ENCODE results near the gene PTPRN2.

PTPRN2 gene

GRCh38 chr7:158500651-158501052 is 87.0 kb downstream of the PTPRN2 start:
- DNase-seq (ENCODE audit: low read depth in 1 of 2, low spot score in 1 of 2): no peak
- in situ Hi-C loops (cut with HindIII; ENCODE audit: low pct_unique_long_range_greater_than_20kb, low sequenced_read_pairs): no loop called here
- no peak for TF ChIP-seq JUND (IDR thresholded peaks at IDR 0.05; ENCODE audit: low read depth)

- in situ Hi-C loops (cut with HindIII; ENCODE audit: low pct_unique_long_range_greater_than_20kb, low sequenced_read_pairs): no loop called here
- no peak for DNase-seq (ENCODE audit: low read depth in 1 of 2, low spot score in 1 of 2)
- TF ChIP-seq JUND (IDR thresholded peaks at IDR 0.05; ENCODE audit: low read depth): no peak
Observed at GRCh38 chr7:158499082-158499455, 88.6 kb downstream of the PTPRN2 start.

GRCh38 chr7:158498443-158499081 is 89.1 kb downstream of the PTPRN2 start:
- no peak for DNase-seq (ENCODE audit: low read depth in 1 of 2, low spot score in 1 of 2)
- in situ Hi-C loops (cut with HindIII; ENCODE audit: low pct_unique_long_range_greater_than_20kb, low sequenced_read_pairs): no loop called here
- no peak for TF ChIP-seq JUND (IDR thresholded peaks at IDR 0.05; ENCODE audit: low read depth)

- in situ Hi-C loops (cut with HindIII; ENCODE audit: low pct_unique_long_range_greater_than_20kb, low sequenced_read_pairs): no loop called here
- no peak for DNase-seq (ENCODE audit: low read depth in 1 of 2, low spot score in 1 of 2)
- no peak for TF ChIP-seq JUND (IDR thresholded peaks at IDR 0.05; ENCODE audit: low read depth)
Observed at GRCh38 chr7:158497627-158498026, 90.0 kb downstream of the PTPRN2 start.

- in situ Hi-C loops (cut with HindIII; ENCODE audit: low pct_unique_long_range_greater_than_20kb, low sequenced_read_pairs): no loop called here
- DNase-seq (ENCODE audit: low read depth in 1 of 2, low spot score in 1 of 2): peak in 1 of 2 experiments; percentile 35
- no peak for TF ChIP-seq JUND (IDR thresholded peaks at IDR 0.05; ENCODE audit: low read depth)
Observed at GRCh38 chr7:158495786-158496185, 91.8 kb downstream of the PTPRN2 start.

- in situ Hi-C loops (cut with HindIII; ENCODE audit: low pct_unique_long_range_greater_than_20kb, low sequenced_read_pairs): no loop called here
- TF ChIP-seq JUND (IDR thresholded peaks at IDR 0.05; ENCODE audit: low read depth): no peak
- no peak for DNase-seq (ENCODE audit: low read depth in 1 of 2, low spot score in 1 of 2)
Observed at GRCh38 chr7:158495216-158495615, 92.4 kb downstream of the PTPRN2 start.

- in situ Hi-C loops (cut with HindIII; ENCODE audit: low pct_unique_long_range_greater_than_20kb, low sequenced_read_pairs): no loop called here
- no peak for TF ChIP-seq JUND (IDR thresholded peaks at IDR 0.05; ENCODE audit: low read depth)
- DNase-seq (ENCODE audit: low read depth in 1 of 2, low spot score in 1 of 2): no peak
Observed at GRCh38 chr7:158494643-158495042, 93.0 kb downstream of the PTPRN2 start.

GRCh38 chr7:158494162-158494586 is 93.4 kb downstream of the PTPRN2 start:
- in situ Hi-C loops (cut with HindIII; ENCODE audit: low pct_unique_long_range_greater_than_20kb, low sequenced_read_pairs): no loop called here
- DNase-seq (ENCODE audit: low read depth in 1 of 2, low spot score in 1 of 2): peak in 1 of 2 experiments; percentile 44
- no peak for TF ChIP-seq JUND (IDR thresholded peaks at IDR 0.05; ENCODE audit: low read depth)

- no peak for DNase-seq (ENCODE audit: low read depth in 1 of 2, low spot score in 1 of 2)
- no peak for TF ChIP-seq JUND (IDR thresholded peaks at IDR 0.05; ENCODE audit: low read depth)
- in situ Hi-C loops (cut with HindIII; ENCODE audit: low pct_unique_long_range_greater_than_20kb, low sequenced_read_pairs): no loop called here
Observed at GRCh38 chr7:158492367-158492764, 95.3 kb downstream of the PTPRN2 start.

- DNase-seq (ENCODE audit: low read depth in 1 of 2, low spot score in 1 of 2): no peak
- in situ Hi-C loops (cut with HindIII; ENCODE audit: low pct_unique_long_range_greater_than_20kb, low sequenced_read_pairs): no loop called here
- no peak for TF ChIP-seq JUND (IDR thresholded peaks at IDR 0.05; ENCODE audit: low read depth)
Observed at GRCh38 chr7:158491094-158491493, 96.5 kb downstream of the PTPRN2 start.

- no peak for TF ChIP-seq JUND (IDR thresholded peaks at IDR 0.05; ENCODE audit: low read depth)
- in situ Hi-C loops (cut with HindIII; ENCODE audit: low pct_unique_long_range_greater_than_20kb, low sequenced_read_pairs): no loop called here
- DNase-seq (ENCODE audit: low read depth in 1 of 2, low spot score in 1 of 2): no peak
Observed at GRCh38 chr7:158490171-158490782, 97.3 kb downstream of the PTPRN2 start.

GRCh38 chr7:158489462-158490155 is 98.0 kb downstream of the PTPRN2 start:
- no peak for DNase-seq (ENCODE audit: low read depth in 1 of 2, low spot score in 1 of 2)
- no peak for TF ChIP-seq JUND (IDR thresholded peaks at IDR 0.05; ENCODE audit: low read depth)

More at GRCh38 chr7:158489462-158490155, 98.0 kb downstream of the PTPRN2 start:
- in situ Hi-C loops (cut with HindIII; ENCODE audit: low pct_unique_long_range_greater_than_20kb, low sequenced_read_pairs): no loop called here

Measured in T47D (cell line).